Stimulated activated CD4-positive, alpha-beta T cell treated with anti-CD3 and anti-CD28 coated beads, TNF-alpha, amount 100 ng/mL, for 1 hour (primary cell): ENCODE measurements around the gene RFX3.
"Not testable (repeated sequence)": the region's sequence is repeated elsewhere in the genome, so short reads cannot be mapped to it uniquely, and the experiment has no call there.

Experiments used
- DNase-seq, 3 donors: peaks; one replicate each; pipeline ENCODE4 v3.0.0-alpha.2; 2020; ENCODE audit warnings: low read depth in 3 of 3, low spot score in 1 of 3

RFX3 gene

DNA sequence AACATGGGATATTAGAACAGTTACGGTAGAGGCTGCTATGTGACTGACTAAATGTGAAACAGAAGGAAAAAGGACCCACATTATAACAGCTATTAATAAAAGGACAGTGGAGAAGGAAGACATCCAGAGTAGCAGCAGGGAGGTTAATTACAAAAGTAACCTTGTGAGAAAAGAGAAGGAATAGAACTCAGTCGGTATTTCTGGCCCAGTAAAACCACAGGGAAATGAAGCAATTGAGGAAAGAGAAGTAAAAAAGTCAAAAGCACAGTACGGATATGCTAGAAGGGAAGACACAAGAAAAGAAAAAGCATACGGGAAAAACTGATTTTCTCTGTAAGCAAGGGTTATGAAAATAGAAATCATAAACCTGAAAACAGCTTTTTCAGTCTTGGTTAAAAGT, 164.7 kb downstream of the RFX3 start:
- no peak for DNase-seq

DNA sequence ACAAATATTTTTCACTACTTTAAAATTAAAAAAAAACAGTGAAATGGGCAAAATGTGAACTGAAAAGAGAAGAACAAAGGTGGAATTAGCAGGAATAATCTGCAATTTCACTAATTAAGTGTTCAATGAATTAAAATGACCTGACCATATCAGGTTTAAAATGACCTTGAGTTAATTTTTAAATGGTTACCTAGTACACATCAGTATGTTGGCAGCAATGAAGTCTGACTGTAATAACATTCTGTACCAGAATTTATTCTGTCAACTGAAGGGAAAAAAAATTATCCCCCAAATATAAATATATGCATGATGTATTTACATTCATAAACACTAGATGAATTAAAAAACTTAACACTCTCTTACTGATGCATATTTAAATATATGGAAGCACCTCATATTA, 165.6 kb downstream of the RFX3 start:
- DNase-seq, result no peak

DNA sequence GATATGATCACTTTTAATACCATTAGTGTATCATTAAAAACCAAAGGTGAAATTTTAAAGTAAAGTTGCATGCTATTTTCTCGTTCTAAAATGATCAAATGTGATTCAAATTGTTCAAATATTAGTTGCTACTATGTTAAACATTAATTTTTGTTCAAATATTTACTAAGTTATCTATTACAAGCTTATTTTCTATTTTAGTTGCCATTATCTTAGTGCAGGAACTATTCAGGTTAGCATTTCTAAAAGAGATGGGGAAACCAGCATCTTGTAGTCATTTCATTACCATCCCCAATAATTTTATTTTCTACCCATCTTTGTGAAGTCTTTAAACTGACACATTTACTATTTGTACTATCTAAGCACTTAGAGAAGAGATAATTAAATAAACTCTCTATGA, 166.0 kb downstream of the RFX3 start:
- no peak for DNase-seq

DNA sequence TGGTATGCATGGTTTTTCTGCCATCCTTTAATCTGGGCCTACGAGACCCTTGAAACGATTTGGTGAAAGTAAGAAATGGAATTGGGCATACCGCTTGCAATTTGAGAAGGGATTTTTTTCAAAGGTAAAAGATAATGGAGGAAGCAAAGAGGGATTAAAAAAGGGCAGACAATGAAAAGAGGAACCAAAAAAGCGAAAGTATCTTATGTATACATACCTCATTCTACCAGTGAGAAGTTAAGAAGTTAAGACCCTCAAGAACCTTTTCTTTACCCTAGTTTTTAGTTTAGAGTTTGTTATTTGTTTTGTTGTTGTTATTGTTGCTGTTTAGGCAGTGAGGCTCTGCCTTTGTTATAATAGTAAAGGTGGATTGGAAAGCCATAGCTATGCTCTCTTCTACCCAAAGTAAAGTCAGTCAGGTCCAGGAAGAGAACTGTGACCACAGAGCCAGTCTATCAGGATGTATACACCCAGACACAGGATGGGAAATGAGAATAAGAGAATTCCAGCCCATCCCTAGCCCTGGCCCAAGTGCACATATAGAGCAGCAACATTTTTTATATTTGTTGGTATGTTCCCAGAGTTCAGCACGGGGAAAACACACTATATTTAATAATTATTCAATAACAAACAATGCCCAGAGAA, 166.6 kb downstream of the RFX3 start:
- no peak for DNase-seq

GRCh38 chr9:3348169-3348568, 177.6 kb downstream of the RFX3 start:
- no peak for DNase-seq

DNA sequence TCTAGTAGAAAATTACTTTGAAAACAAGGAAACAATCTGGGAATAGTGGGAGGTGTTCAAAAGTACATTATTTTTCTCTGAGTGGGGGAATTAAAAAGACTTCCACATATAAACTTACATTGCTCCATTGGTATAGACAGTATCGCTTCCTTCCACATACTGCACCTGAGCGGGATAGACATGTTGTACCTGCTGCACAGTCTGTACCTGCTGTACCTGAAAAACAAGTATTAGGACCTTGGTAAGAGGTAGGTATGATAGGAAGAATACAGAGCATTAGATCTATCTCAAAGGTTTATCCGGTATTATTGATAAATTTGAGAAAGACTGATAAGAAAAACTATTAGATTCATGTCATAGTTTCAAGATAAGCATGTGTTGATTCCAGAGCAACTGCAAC, 179.3 kb downstream of the RFX3 start:
- no peak for DNase-seq

GRCh38 chr9:3343671-3344070, 182.1 kb downstream of the RFX3 start:
- no peak for DNase-seq

DNA sequence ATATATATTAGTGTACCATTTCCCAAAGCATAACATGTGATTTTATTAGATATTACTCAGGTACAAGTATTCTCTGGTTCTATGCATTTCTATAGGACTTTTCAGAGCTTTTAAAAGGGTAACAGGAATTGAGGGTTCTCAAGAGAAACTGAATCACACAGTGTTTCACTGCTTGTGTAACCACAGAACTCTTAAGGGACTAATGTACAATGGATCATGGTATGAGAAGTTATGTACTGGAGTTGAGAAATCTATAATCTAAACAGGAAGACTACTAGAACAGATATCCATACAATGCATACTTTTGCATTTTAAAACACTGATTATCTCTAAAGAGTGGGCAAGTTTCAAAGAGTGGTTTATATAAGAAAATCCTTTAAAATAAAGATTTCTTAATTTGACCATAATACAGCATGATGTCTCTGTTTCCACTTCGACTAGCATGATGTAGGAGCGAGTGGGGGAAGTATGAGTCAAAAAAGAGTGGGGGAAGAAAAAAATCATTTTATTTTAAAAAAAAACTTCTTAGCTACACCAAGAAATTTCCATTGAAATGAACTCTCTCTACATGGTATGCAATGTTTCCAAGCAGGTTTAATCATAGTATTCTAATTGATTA, 183.5 kb downstream of the RFX3 start:
- no peak for DNase-seq

DNA sequence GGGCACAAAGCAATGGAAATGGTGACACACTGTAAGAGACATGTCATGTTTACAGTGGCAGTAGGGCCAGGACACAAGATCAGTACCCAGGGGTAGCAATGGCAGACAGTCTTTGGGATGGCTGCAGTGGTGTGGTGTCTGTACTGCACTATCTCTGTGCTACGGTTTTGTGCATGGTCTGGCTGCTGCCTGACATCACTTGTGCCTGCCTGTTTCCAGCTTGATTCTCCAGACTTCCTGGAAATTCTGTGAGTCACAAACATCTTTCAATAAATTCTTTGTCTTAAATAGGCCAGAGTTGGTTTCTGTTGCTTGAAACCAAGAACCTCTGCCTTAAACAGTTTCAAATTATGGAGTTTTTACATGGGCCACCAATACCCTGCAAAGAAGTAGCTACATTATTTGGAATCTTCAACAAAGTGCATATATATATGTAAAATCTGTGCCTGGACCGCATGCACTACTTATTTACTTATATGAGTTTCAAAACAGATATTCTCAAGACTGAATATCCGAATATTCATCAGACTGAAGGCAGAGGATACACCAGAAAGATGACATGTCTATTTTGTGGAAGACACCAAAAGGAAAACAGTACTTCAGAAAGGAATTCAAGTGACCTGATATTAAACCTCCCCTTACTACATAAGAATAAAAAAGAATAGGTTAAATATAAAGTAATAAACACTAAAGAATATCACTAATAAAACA, 188.1 kb downstream of the RFX3 start:
- no peak for DNase-seq

GRCh38 chr9:3336951-3337350, 188.8 kb downstream of the RFX3 start:
- no peak for DNase-seq

GRCh38 chr9:3332802-3333201, 193.0 kb downstream of the RFX3 start:
- DNase-seq, result no peak

- DNase-seq, result no peak
Observed at GRCh38 chr9:3331801-3332200, 194.0 kb downstream of the RFX3 start.

- no peak for DNase-seq
Observed at GRCh38 chr9:3330792-3331420, 194.9 kb downstream of the RFX3 start.

DNA sequence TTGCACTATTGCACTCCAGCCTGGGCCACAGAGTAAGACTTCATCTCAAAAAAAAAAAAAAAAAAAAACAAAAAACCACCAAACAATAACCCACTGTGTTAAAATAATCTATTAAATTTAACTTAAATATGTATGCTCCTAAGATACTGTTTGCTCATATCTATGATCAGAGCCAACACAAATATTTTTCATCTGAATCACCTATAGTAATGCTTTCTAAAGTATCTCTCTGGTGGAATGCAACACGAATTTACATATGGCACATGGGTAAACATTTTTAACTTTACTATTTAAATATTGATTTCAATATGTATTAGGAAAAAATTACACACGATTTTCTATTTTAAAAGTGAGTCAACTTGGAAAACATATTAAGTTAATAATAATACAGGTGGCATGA, 196.4 kb downstream of the RFX3 start:
- no peak for DNase-seq

- no peak for DNase-seq
Observed at GRCh38 chr9:3323714-3324113, 202.1 kb downstream of the RFX3 start.

DNA sequence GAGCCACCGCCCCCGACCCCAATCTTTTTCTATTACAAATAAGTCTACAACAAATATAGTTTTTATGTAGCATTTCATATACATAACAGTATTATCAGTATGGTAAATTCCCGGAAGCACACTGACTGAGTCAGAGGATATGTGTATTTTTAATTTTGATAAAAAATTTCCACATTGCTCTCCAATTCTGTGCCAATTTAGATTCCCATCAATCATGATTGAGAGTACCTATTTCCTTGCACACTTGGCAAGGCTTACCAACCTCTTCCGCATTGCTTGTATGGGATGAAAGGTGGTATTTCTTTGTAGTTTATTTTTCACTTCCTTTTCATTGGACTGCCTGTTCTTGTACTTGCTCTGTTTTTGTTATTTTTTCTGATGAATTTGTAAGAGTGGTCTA, 204.6 kb downstream of the RFX3 start:
- DNase-seq, result no peak

GRCh38 chr9:3312595-3312994, 213.2 kb downstream of the RFX3 start:
- not testable (repeated sequence) for DNase-seq

DNA sequence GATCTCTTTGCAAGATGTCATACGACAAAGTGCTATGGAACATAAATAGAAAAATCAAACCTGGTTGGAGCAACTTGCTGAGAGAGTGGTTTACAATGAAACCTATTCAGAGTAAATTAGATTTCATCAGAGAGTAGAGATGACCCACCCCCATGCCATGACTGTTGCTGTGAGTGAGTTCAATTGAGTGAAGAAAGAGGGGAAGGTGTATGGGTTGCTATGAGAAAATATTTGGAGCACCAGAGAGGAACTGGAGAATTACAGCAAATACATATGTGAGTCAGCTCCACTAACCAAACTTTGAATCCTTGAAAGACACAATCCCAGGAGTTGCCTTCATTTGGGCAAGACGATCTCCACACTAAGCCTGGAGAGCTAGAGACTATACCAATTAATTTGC, 217.2 kb downstream of the RFX3 start:
- no peak for DNase-seq

- not testable (repeated sequence) for DNase-seq
Observed at GRCh38 chr9:3304388-3304787, 221.4 kb downstream of the RFX3 start.

GRCh38 chr9:3299872-3300271, 225.9 kb downstream of the RFX3 start:
- no peak for DNase-seq

- DNase-seq, result no peak
Observed at GRCh38 chr9:3296536-3296935, 229.3 kb downstream of the RFX3 start.

- DNase-seq, result no peak
Observed at GRCh38 chr9:3292311-3292710, 233.5 kb downstream of the RFX3 start.
